ENCODE measurements around the gene P3H4. TPM values are rescaled to one million over a fixed set of nuclear protein-coding genes. Genes with fewer than 3 reads are reported as not detected.

P3H4 gene
- total RNA-seq, 1 experiment from 2014 or later = 24.0 TPM

GRCh38 chr17:41762391-41762790 lies 49.4 kb downstream of the P3H4 start:
- H3K4me2 ChIP-seq (ENCODE audit: insufficient read depth, insufficient read length, low read length) = no peak overlapping the region
- no peak overlapping the region for H2BK20ac ChIP-seq (ENCODE audit: low read depth, low read length, poor library complexity, severe bottlenecking)
- H3K9me3 ChIP-seq (ENCODE audit: control insufficient read depth, low read depth, low read length) = no peaks in the 10 kb centered on the region
- peaks cover 60 to 92% (median 89%) of the 10 kb centered on the region in 3 experiments for H3K36me3 Mint-ChIP-seq (ENCODE audit: insufficient read depth in 1 of 3, low read depth in 3 of 3)
- H3T11ph ChIP-seq (ENCODE audit: low read length) = no peak overlapping the region
- no peak overlapping the region for H2BK120ac ChIP-seq (ENCODE audit: low read depth, low read length, poor library complexity, severe bottlenecking)
- no peak overlapping the region for H3K14ac ChIP-seq (ENCODE audit: insufficient read depth, low read length)
- no peak overlapping the region for H3K18ac ChIP-seq (ENCODE audit: insufficient read length, low read depth, low read length)
- no peaks in the 10 kb centered on the region for H3K27me3 Mint-ChIP-seq (ENCODE audit: low read depth)
- H2BK15ac ChIP-seq (ENCODE audit: low read depth, low read length) = no peak overlapping the region
- H4K5ac ChIP-seq (ENCODE audit: insufficient read length, low read depth, low read length) = no peak overlapping the region
- H3K79me2 ChIP-seq (ENCODE audit: insufficient read depth, low read length) = no peaks in the 10 kb centered on the region
- H3K4me1 ChIP-seq (ENCODE audit: insufficient read depth, low read length) = no peaks in the 10 kb centered on the region
- no peak for DNase-seq
- H2BK5ac ChIP-seq (ENCODE audit: insufficient read length, low read length) = no peak overlapping the region
- no peaks in the 10 kb centered on the region for H3K9me3 Mint-ChIP-seq
- no peak overlapping the region for H2AK5ac ChIP-seq (ENCODE audit: insufficient read length, low read length)
- no peak overlapping the region for H4K8ac ChIP-seq (replicated peaks; ENCODE audit: insufficient read length, low read depth, low read length)
- H3K4me3 Mint-ChIP-seq = no peak overlapping the region
- no CpG with 5 or more reads among the region's 6 CpGs for WGBS (ENCODE audit: extremely low coverage, insufficient read length, low lambda C conversion rate)
- H3K79me1 ChIP-seq (ENCODE audit: insufficient read depth, low read depth, low read length, poor library complexity, severe bottlenecking) = no peaks in the 10 kb centered on the region
- no peaks in the 10 kb centered on the region for H3K4me1 Mint-ChIP-seq
- no peak overlapping the region for H4K91ac ChIP-seq (ENCODE audit: insufficient read length, low read depth, low read length)
- no peak overlapping the region for H3K4ac ChIP-seq (ENCODE audit: low read depth, low read length)
- H4K20me1 ChIP-seq (ENCODE audit: control insufficient read depth, insufficient read depth, insufficient read length) = no peaks in the 10 kb centered on the region
- no peak overlapping the region for H3K27ac ChIP-seq (ENCODE audit: insufficient read length, low read depth, low read length)
- no peak for TF ChIP-seq CTCF (conservative IDR thresholded peaks at IDR 0.05)
- H3K27me3 ChIP-seq (ENCODE audit: insufficient read depth, low read length) = no peaks in the 10 kb centered on the region
- H3K9ac ChIP-seq (ENCODE audit: extremely low read depth, insufficient read length, low read length) = no peak overlapping the region
- H2AFZ ChIP-seq (ENCODE audit: low read length) = no peak overlapping the region
- no peaks in the 10 kb centered on the region for H3K23me2 ChIP-seq (ENCODE audit: insufficient read length, low read depth, low read length, poor library complexity, severe bottlenecking)
- H3K23ac ChIP-seq (ENCODE audit: insufficient read length, low read depth, low read length) = no peak overlapping the region
- H2BK12ac ChIP-seq (ENCODE audit: insufficient read length, low read depth, low read length) = no peak overlapping the region
- H3K56ac ChIP-seq (ENCODE audit: insufficient read length, low read depth, low read length) = no peak overlapping the region
- H3K27ac Mint-ChIP-seq = no peak overlapping the region

Data from H9 (cell line).